Mammary epithelial cell (primary cell): ENCODE results near the gene OTOP2.

Experiments used
- CTCF ChIP-seq, 2 donors: IDR thresholded peaks in 1 of 2; conservative IDR thresholded peaks in 1 of 2; 2 replicates each; pipeline ENCODE4 v1.5.1; 2011 to 2012; ENCODE audit warnings: inconsistent platforms in 2 of 2, low read length in 2 of 2, mild to moderate bottlenecking in 2 of 2, control low read depth in 1 of 2, low read depth in 1 of 2; ENCODE audit not compliant: insufficient read depth in 1 of 2; ENCODE audit errors: extremely low read depth in 1 of 2
- EZH2 ChIP-seq: IDR thresholded peaks from 2 replicates; pipeline ENCODE4 v1.6.1; 2012; ENCODE audit warnings: low read length, inconsistent platforms, borderline replicate concordance

GRCh38 chr17:74975943-74976342 is 51.9 kb downstream of the OTOP2 start:
- no peak for TF ChIP-seq CTCF (conservative IDR thresholded peaks at IDR 0.05 in 1 of 2, IDR thresholded peaks at IDR 0.05 in 1 of 2; ENCODE audit: extremely low read depth in 1 of 2, insufficient read depth in 1 of 2, low read depth in 1 of 2, low read length in 2 of 2)
- TF ChIP-seq EZH2, result no peak
